Large intestine (tissue), 3 donors: ENCODE data around the gene FBP2. TPM values are rescaled to one million over a fixed set of nuclear protein-coding genes. Genes with fewer than 3 reads are reported as not detected.

ENCODE experiments used
- DNase-seq, 2 donors: peaks; one replicate each; pipeline versions ENCODE4 v3.0.0 to v3.0.0-alpha.2; 2013
- H3K27ac ChIP-seq: one replicate; pipeline ENCODE4 v1.5.1; 2013; ENCODE audit warnings: low read length
- H3K27me3 ChIP-seq: 2 replicates; pipeline ENCODE4 v1.6.1; 2013; ENCODE audit warnings: low read length; ENCODE audit not compliant: control insufficient read depth, insufficient read depth
- H3K36me3 ChIP-seq: 2 replicates; pipeline ENCODE4 v1.6.1; 2013; ENCODE audit warnings: low read length; ENCODE audit not compliant: control insufficient read depth, insufficient read depth
- H3K4me1 ChIP-seq: one replicate; pipeline ENCODE4 v1.6.1; 2013; ENCODE audit warnings: low read length; ENCODE audit not compliant: control insufficient read depth, insufficient read depth
- H3K4me3 ChIP-seq: one replicate; pipeline ENCODE4 v1.5.1; 2013; ENCODE audit warnings: low read length
- H3K9me3 ChIP-seq: one replicate; pipeline ENCODE4 v1.6.1; 2013; ENCODE audit warnings: mild to moderate bottlenecking, low read depth, low read length, moderate library complexity; ENCODE audit not compliant: control insufficient read depth
- whole genome bisulfite sequencing: methylation state at CpG from one replicate; pipeline ENCODE4 v1.1.5; 2013; ENCODE audit warnings: low lambda C conversion rate; ENCODE audit not compliant: insufficient coverage; 5-methylcytosine and 5-hydroxymethylcytosine counted together
- polyA plus RNA-seq: library from polyadenylated mRNA; unstranded; fragments of 120-200 nt; gene quantifications from one replicate; pipeline ENCODE4 v1.2.1, GENCODE V29; 2013

Gene FBP2
- polyA plus RNA-seq, 1 donor = 0.25 TPM

DNA sequence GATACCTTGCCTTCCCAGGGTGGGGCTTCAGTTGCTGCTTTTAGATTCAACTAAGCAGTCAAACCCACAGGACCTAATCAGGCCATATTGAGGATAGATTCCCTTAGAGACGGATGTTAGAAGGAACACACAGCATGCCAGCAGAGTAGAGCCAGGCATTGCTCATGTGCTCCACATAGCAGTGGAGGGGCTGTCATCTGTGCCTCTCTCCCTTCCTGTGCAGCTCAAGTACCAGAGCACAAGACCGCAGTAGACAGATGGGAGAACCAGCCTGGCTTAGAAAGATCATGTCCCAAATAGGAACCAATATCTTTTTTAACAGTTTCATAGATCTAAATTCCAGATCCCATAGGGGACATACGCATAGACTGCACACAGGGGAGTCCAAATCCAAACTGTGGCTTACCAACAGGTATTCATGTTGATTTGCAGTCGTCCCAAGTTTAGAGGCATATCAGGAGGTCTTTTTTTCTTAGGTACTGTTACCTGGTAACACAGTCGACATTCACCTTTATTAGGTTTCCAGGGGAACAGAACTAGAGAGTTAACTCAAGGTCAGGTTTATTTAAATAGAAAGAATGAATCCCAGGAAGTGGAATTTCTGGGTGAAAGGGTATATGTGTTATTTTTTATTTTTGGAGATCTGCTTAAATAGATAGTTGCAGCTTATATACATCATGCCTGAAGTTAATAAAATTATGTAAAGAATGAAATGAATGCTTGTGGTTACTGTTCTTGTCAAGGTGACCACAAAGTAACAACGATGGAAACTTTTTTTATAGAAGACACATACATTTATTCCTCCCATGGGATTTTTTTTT is 82.3 kb downstream of the FBP2 start:
- Histone ChIP-seq H3K9me3 (no peaks in the 10 kb centered on the region), H3K36me3 (no peaks in the 10 kb centered on the region), H3K4me1 (no peaks in the 10 kb centered on the region), H3K4me3 (no peak overlapping the region), H3K27ac (no peak overlapping the region), H3K27me3 (no peaks in the 10 kb centered on the region)
- DNase-seq = no peak
- WGBS = no CpG with 5 or more reads among the region's 6 CpGs

Other genes with a start within 250 kb of the FBP2 start
- gene PCAT7, start 38.7 kb downstream of the FBP2 start, polyA plus RNA-seq = 0.84 TPM
- 259 TPM for gene FBP1, start 45.7 kb upstream of the FBP2 start, polyA plus RNA-seq
- 44.3 TPM for gene AOPEP, start 132.9 kb upstream of the FBP2 start, polyA plus RNA-seq